ENCODE results near the gene GOLGA3.

- TF ChIP-seq CTCF (IDR thresholded peaks at IDR 0.05) (no peak), POLR2A (IDR thresholded peaks at IDR 0.05) (no peak)
Observed at GRCh38 chr12:132723764-132724140, 104.9 kb downstream of the GOLGA3 start.
